Measurements from ENCODE around the gene COPRS. TPM values are rescaled to one million over a fixed set of nuclear protein-coding genes. Genes with fewer than 3 reads are reported as not detected.

The COPRS gene
- total and polyA plus RNA-seq, 2 of the 13 experiments (the other 11 are each of a cell fraction or from before 2014, with no cell fraction given) = 22.7 to 93.8 TPM

DNA sequence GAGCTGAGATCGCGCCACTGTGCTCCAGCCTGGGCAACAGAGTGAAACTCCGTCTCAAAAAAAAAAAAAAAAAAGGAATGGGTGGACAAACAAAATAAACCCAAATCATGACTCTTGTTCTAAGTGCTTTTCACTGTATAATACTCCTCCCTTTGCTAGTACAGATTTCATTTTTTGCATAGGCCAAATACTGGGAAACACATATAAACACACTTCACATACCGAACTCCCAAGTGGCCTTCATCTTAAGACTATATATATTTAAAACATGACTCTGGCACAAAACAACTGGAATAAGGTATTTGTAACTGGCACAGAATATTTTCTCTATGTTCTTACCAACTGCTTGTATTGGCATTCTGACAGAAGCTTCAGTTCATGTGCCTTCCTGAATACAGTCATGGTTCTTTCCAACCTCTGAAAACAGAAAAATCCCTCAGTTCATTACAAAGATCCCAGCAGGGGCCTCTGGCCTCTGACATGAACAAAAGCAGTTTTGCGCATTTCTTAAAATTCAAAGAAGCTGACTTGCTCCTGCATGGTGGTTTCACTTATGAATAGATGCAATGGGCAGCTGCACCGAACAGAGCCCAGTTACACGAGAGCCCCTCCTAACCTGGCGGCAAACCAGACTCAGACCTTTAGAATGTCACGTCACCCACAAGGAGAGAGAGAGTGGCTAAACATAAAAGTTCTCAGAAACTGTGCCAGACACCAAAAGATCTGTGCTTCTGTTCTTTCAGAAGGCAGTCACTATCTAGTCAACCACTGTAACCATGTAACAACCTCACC, 19.1 kb upstream of the COPRS start (continued):
- TF ChIP-seq, protein P1, sequence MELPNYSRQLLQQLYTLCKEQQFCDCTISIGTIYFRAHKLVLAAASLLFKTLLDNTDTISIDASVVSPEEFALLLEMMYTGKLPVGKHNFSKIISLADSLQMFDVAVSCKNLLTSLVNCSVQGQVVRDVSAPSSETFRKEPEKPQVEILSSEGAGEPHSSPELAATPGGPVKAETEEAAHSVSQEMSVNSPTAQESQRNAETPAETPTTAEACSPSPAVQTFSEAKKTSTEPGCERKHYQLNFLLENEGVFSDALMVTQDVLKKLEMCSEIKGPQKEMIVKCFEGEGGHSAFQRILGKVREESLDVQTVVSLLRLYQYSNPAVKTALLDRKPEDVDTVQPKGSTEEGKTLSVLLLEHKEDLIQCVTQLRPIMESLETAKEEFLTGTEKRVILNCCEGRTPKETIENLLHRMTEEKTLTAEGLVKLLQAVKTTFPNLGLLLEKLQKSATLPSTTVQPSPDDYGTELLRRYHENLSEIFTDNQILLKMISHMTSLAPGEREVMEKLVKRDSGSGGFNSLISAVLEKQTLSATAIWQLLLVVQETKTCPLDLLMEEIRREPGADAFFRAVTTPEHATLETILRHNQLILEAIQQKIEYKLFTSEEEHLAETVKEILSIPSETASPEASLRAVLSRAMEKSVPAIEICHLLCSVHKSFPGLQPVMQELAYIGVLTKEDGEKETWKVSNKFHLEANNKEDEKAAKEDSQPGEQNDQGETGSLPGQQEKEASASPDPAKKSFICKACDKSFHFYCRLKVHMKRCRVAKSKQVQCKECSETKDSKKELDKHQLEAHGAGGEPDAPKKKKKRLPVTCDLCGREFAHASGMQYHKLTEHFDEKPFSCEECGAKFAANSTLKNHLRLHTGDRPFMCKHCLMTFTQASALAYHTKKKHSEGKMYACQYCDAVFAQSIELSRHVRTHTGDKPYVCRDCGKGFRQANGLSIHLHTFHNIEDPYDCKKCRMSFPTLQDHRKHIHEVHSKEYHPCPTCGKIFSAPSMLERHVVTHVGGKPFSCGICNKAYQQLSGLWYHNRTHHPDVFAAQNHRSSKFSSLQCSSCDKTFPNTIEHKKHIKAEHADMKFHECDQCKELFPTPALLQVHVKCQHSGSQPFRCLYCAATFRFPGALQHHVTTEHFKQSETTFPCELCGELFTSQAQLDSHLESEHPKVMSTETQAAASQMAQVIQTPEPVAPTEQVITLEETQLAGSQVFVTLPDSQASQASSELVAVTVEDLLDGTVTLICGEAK (IDR thresholded peaks at IDR 0.05) = no peak
- TF ChIP-seq, protein P1 (CRISPR knock-in tag; IDR thresholded peaks at IDR 0.05) = no peak
- no peak for TF ChIP-seq NCOA5 (CRISPR knock-in tag; IDR thresholded peaks at IDR 0.05)
- TF ChIP-seq SNRNP70 (IDR thresholded peaks at IDR 0.05; ENCODE audit: low read depth, low read length) = no peak
- no peak for TF ChIP-seq AHR (CRISPR knock-in tag; IDR thresholded peaks at IDR 0.05)
- TF ChIP-seq NFKBIZ (CRISPR knock-in tag; IDR thresholded peaks at IDR 0.05) = no peak
- no peak for TF ChIP-seq ZNF224 (CRISPR knock-in tag; IDR thresholded peaks at IDR 0.05)
- no peak for TF ChIP-seq ZFP36L1 (CRISPR knock-in tag; IDR thresholded peaks at IDR 0.05)

All from HepG2 (cell line).